GM21528 (cell line): ENCODE results near the gene CCNI2.
"Not testable (repeated sequence)": the region's sequence is repeated elsewhere in the genome, so short reads cannot be mapped to it uniquely, and the experiment has no call there.

ENCODE experiments used
- ATAC-seq: cut with Tn5 transposase; IDR thresholded peaks from one replicate; pipeline ENCODE4 v1.9.1; 2021; ENCODE audit warnings: mild to moderate bottlenecking, moderate library complexity; ENCODE audit not compliant: unreplicated experiment, low FRiP score

Gene CCNI2

DNA sequence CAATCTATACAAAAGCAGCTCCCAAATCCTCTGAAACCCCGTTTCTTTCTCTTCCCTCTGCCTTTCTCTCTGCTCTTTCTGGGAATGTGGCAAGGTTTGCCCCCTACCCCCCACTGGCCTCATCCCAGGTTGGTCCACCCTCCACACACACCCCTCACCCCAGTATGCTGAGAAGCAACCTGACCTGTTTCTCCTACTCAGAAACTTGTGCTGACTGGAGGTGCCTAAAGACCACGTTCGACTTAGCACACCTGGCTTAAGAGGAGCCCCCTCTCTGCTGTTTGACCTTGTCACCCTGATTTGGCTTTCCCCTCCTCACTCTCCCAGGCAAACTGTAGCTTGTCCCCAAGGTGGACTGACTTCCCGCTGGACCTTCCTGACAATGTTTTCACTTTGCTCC, 30.9 kb downstream of the CCNI2 start:
- ATAC-seq = no peak

DNA sequence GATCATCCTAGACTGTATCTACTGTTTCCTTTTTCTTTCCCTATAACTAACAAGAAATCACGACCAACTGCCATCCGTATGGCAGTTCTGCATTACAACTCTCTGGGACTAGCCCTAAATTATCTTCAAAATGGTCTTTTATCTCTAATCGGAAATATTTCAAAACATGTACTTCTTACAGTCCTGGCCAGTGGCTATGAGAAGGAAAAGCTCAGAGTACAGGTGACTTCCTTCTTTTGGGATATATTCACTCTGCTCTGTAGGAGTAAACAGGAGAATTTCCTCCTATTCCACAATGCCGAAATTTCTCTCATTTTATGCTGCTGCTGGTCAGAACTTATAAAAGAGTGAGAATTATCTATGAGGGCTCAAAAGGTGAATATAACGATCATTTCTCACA, 31.6 kb downstream of the CCNI2 start:
- ATAC-seq = no peak

DNA sequence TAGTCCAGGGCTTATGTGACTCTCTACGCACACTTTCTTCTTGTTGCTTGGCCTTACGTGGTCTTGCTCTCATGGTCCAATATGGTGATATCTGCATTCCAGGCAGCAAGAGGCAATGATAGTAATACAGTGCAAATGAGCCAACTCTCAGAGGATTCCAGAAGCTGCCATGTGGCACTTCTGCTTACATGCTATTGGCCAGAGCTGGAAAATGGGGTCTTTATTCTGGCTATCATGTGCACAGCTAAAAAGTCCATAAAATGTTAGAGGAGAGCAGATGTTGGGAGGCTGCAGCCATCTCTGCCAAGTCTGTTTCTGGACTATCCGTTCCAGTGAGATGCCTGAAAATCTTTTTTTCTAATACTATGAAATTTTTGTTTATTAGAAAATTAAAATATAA, 32.7 kb downstream of the CCNI2 start:
- no peak for ATAC-seq

DNA sequence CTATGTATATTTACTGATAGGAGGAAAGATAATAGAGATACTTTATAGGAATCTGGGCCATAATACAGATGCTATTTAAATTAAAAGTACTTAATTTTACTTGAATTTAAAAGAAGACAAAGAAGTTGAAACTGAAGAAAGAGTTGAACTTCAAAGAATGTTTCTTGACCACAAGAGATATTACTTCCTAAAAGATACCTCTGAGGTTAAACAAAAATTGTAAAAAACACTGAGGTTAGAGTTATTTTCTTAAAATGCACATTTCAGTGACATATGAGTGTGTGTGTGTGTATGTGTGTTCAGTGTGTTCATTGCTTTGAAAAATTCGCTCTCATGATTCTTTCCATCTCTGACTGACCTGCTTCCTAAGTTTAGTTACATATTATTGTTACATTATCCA, 33.4 kb downstream of the CCNI2 start:
- no peak for ATAC-seq

DNA sequence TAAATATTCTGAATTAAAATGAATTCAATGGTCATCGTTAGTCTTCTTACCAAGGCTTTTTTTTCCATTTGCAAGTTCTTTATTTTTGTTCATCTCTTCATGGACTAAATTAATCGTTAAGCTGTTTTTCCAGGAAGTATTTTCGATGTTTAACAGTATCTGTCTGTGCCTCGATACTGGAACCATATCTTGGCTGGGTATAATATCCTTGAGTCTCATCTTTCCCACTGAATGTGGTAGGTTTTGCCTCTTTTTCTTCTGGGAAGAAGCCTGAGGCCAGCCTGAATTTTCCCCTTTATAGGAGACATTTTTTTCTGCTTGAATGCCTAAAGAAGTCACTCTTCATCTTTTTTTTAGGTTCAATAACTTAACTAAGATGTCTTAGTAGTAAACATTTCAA, 33.8 kb downstream of the CCNI2 start:
- no peak for ATAC-seq

DNA sequence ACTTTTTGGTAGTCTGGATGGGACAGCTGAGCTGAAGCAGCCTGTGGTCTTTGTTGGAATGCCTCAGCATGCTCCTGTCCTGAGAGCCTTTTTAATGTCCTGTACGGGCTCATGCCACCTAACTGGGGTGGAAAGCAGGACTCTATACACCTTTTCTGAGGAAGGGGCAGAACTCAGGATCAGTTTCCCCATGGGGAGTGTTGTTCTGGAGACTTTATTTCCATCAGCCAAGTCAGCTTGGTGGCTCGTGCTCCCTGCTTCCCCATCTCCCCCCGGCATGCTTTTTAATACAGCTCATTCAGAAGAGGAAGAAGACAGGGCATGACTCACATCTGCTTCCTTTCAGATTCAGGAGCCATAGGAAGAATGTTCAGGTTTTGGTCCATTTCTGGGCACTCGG, 34.9 kb downstream of the CCNI2 start:
- no peak for ATAC-seq

DNA sequence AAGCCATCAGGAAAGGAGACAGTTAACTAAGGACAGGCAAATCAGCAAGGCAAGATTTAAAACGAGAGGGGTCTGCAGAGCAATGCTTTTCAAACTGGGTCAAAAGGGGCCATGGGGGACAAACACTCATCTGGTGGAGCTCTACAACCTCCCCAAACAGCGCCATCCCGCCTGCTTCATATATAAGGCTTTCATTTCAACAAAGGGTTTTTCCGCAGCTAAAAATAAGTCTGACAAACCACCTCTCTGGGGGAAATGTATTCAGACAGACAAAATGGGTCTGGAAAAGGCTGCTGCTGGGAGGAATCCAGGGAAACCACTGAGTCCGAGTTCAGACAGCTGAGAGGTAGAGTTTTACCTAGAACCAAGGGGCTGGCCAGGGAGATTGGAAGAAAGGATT, 38.1 kb downstream of the CCNI2 start:
- ATAC-seq = no peak

DNA sequence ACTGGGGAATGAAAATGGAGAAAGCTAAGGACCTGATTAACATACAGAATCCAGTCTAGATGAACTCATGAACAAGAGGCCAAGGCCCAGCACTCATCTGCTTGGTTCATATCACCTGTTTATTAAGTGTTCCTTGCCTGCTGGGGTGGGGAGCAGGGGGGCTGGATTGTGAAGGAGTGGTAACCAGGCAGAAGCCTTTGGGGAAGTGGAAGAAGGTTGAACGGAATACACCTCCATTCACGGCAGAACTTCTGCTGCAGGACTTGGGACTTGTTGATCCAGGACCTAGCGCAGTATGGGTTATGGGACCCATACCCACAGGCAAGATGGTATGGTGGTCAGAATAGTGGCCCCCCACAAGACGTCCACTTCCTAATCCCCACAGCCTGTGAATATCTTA, 38.6 kb downstream of the CCNI2 start:
- ATAC-seq = no peak

DNA sequence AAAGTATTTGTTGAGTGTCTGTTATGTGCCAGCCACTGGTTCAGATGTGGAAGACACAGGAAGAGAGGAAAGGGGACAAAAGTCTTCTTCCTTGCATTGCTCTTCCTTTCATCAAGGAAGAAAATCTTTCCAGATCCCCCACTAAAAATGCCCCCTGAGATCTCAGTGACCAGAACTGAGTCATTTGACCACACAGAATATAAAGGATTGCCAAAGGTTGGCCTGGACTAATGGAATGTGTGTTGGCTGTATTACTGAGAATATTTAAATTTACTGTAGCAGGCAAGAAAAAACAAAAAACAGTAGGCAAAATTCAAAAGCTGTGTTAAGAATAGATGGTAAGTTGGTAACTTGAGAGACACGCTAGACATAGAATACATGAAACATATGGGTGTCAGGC, 39.9 kb downstream of the CCNI2 start:
- ATAC-seq = no peak

DNA sequence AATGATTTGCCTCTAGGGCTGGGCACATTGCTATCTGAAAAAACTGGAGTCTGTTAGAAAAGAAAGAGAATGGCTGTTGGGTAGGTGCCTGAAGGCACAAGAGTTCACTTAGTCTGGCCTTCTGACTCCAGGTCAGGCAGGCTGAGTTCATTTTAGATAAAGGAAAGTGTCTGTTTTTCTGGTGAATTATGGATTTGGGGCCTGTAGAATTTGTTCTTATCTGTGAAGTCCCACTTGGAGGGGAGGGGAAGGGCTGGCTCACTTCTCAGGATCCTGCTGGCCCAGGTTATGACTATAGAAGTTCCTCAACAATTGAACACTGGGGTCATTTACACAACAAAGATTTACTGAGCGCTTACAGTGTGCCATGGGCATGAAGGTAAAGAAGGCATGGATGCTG, 41.3 kb downstream of the CCNI2 start:
- no peak for ATAC-seq

DNA sequence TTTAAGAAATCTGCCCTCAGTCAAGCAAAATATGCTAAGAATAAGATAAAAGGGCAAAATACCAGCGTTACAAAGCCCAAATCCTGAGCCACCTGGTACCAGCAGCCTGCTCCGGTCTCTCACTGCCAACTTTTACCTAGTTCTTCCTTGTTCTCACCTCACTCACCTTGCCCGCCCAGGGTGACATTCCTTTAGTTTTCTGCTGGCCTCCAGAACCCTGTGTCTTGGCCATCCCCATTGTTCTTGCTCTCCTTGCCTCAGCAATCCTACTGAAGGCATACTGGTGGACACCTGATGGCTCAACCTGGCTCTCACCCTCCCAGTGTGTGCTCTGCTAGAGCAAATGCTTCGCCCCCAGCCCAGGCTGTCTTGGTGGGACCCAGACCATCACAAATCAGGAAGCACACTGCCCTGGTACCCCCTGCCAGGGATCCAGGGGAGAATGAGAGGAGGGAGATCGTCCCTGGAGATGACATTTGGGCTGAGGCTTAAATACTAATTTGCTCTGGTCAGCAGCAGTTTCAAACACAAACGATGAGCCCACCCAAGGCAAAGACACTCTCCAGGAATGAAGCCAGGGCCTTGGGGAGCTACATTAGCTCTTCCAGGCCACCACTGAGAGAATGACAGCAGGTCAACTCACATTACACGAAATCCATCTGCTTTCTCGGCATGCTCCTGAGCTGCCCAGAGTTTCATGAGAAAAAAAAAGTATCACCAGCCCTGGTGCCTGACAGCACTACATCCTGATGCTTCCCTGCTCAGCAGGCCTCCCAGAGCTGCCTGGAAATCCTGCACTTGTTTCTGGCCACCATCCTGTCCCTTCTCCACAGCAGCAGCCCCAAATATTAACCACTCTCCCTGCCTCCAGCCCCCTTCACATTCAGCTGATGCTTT, 42.0 kb downstream of the CCNI2 start:
- no peak for ATAC-seq

DNA sequence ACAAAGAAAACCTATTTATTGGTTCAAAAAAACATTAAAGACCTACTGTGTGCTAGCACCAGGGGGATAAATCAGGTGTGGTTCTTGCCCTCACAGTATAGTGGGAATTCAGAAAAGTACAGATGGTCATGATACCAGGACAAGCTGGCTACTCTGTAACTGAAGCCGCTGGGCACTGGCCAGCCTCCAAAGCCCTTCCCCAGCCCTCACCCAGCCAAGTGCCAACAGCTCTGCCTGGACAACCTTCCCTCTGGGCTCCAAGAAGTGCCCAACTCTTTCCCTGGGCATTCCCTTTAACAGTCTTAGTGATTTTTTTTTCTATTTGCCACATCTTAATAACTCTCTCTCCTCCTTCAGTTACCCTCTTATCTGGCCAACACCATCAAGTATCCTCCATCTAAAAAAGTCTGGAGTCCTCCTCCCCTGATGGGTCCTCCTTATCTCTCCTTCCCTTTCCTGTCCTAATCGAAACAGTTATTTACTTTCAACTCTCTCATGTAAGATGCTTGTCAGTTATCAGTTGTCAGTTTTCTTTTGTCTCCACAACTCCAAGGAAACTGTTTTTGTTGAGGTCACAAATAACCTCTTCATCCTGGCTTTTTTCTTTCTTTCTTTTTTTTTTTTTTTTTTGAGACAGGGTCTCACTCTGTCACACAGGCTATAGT, 43.1 kb downstream of the CCNI2 start:
- no peak for ATAC-seq

DNA sequence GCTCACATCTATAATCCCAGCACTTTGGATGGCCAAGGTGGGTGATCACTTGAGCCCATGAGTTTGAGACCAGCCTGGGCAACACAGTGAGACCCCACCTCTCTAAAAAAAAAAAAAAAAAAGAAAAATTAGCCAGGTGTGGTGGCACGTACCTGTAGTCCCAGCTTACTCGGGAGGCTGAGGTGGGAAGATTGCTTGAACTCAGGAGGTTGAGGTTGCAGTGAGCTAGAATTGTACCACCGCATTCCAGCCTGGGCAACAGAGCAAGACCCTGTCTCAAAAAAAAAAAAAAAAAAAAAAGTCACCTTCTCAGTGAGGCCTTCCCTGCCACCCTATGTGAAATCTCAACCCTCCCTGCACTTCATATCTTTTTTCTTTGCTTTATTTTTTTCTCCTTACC, 43.8 kb downstream of the CCNI2 start:
- ATAC-seq = no peak

DNA sequence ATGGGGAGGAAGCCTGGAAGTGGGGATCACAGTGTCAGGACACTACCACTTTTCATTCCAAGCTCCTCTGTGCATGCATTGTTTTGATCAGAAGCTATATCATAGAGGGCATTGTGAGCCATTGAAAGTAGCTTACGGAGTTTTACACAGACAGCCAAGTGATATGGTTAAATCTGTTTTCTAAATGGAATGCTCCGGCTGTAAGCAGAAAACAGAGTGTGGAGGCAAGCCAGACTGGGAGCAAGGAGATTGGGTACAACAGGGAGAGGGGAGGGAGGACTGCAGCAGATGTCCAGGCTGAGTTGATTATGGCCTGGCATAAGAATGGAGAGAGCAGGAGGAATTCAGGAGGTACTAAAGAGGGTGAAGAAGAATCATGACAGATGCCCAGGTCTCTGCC, 50.4 kb downstream of the CCNI2 start:
- no peak for ATAC-seq

DNA sequence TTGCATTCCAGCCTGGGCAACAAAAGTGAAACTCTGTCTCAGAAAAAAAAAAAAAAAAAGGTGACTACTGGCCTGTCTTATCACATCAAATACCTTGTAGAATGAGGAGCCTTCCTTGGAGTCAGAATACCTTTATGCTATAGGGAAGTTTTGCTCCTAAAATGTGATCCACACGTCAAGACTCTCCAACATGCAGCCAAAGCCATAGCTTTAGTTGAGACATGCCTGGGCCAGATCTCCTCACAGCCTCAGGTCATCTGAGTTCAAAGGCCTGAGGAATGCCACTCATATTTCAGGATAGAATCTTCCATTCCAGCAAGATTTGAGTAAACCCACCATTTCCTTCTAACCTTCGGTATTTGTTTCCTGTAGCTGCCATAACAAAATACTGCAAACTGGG, 52.2 kb downstream of the CCNI2 start:
- no peak for ATAC-seq

DNA sequence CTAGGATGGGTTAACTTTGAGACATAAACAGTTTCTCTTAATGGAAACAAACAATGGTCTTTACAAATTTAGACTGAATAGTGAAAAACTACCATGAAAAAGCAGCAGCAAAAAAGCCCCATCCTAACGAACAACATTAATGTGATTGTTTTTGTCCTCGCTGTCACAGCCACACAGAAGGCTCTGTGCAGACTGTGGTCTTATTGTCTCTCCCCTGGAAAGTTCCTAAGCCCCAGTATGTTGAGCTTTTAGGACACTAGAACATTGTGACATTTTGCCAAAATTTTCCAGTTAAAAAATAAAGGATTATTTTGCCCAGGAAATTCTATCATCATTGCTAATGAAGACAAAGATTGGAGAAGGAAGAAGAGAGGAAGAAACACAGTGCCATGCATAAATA, 53.3 kb downstream of the CCNI2 start:
- ATAC-seq = no peak

DNA sequence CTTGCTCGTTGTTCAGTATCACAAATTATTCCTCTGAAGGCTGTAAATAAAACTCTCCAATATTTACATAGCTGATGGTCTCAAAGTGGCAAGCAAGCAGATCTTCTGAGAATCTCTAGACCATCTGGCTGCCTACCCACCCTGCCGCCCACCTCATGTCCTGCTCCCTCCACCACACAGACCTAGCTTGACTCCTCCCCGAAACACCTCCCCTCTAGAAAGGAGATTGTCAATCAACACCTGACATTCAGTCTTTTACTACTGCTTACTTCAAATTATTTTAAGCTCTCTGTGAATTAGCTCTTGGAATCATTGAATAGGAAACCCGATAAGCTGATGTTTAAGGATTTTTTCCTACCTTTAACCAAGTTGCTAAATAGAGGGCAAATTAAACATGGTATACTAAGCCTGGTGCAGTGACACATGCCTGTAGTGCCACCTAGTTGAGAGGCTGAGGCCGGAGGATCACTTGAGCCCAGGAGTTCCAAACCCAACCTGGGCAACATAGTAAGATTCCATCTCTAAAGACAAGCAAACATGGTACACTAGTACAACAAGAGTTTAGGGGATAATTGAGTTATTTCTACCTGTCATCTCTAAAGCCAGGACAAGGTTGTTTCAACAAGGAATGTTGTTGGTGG, 54.9 kb downstream of the CCNI2 start:
- no peak for ATAC-seq

DNA sequence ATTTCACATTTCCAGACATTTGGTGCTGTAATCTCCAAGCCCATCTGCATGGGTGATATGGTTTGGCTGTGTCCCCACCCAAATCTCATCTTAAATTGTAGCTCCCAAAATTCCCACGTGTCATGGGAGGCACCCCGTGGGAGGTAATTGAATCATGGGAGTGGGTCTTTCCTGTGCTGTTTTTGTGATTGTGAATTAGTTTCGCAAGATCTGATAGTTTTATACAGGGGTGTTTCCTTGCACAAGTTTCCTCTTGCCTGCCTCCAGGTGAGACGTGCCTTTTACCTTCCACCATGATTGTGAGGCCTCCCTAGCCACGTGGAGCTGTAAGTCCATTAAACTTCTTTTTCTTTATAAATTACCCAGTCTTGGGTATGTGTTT, 55.5 kb downstream of the CCNI2 start:
- not testable (repeated sequence) for ATAC-seq
